ENCODE results near the gene ST3GAL5.

Gene ST3GAL5

GRCh38 chr2:85810371-85811179 lies 78.2 kb downstream of the ST3GAL5 start:
- Histone ChIP-seq H2AFZ (no peak overlapping the region), H3K27me3 (ENCODE audit: control insufficient read depth, insufficient read depth, low read length) (no peaks in the 10 kb centered on the region), H3K36me3 (ENCODE audit: control insufficient read depth, insufficient read depth, low read length) (no peaks in the 10 kb centered on the region), H3K79me2 (no peaks in the 10 kb centered on the region), H3K4me2 (ENCODE audit: low read length) (no peak overlapping the region), H3K4me3 (ENCODE audit: low read depth, low read length) (no peak overlapping the region), H3K4me1 (no peaks in the 10 kb centered on the region), H3K27ac (no peak overlapping the region), H3K9me3 (ENCODE audit: control insufficient read depth, low read length) (no peaks in the 10 kb centered on the region), H3K9ac (no peak overlapping the region)
- TF ChIP-seq CTCF (IDR thresholded peaks at IDR 0.05) = no peak

GRCh38 chr2:85807756-85808155 lies 81.0 kb downstream of the ST3GAL5 start:
- H3K9ac ChIP-seq = no peak overlapping the region
- no peak overlapping the region for H3K27ac ChIP-seq
- H3K9me3 ChIP-seq (ENCODE audit: control insufficient read depth, low read length) = no peaks in the 10 kb centered on the region
- TF ChIP-seq CTCF (IDR thresholded peaks at IDR 0.05) = no peak
- H3K4me1 ChIP-seq = no peaks in the 10 kb centered on the region
- no peak overlapping the region for H3K4me2 ChIP-seq (ENCODE audit: low read length)
- H3K4me3 ChIP-seq (ENCODE audit: low read depth, low read length) = no peak overlapping the region
- no peak overlapping the region for H2AFZ ChIP-seq
- H3K79me2 ChIP-seq = no peaks in the 10 kb centered on the region
- no peaks in the 10 kb centered on the region for H3K27me3 ChIP-seq (ENCODE audit: control insufficient read depth, insufficient read depth, low read length)
- no peaks in the 10 kb centered on the region for H3K36me3 ChIP-seq (ENCODE audit: control insufficient read depth, insufficient read depth, low read length)

- H3K36me3 ChIP-seq (ENCODE audit: control insufficient read depth, insufficient read depth, low read length) = no peaks in the 10 kb centered on the region
- no peak for TF ChIP-seq CTCF (IDR thresholded peaks at IDR 0.05)
- H3K79me2 ChIP-seq = no peaks in the 10 kb centered on the region
- H3K4me2 ChIP-seq (ENCODE audit: low read length) = no peak overlapping the region
- H3K27ac ChIP-seq = no peak overlapping the region
- no peak overlapping the region for H3K9ac ChIP-seq
- H3K27me3 ChIP-seq (ENCODE audit: control insufficient read depth, insufficient read depth, low read length) = no peaks in the 10 kb centered on the region
- H3K4me1 ChIP-seq = no peaks in the 10 kb centered on the region
- H2AFZ ChIP-seq = no peak overlapping the region
- no peak overlapping the region for H3K4me3 ChIP-seq (ENCODE audit: low read depth, low read length)
- H3K9me3 ChIP-seq (ENCODE audit: control insufficient read depth, low read length) = no peaks in the 10 kb centered on the region
Measured at GRCh38 chr2:85806358-85807118, 82.3 kb downstream of the ST3GAL5 start.

- Histone ChIP-seq H3K9me3 (ENCODE audit: control insufficient read depth, low read length) (no peaks in the 10 kb centered on the region), H3K36me3 (ENCODE audit: control insufficient read depth, insufficient read depth, low read length) (no peaks in the 10 kb centered on the region), H3K4me2 (ENCODE audit: low read length) (no peak overlapping the region), H3K4me1 (no peaks in the 10 kb centered on the region), H3K9ac (no peak overlapping the region), H2AFZ (no peak overlapping the region), H3K27ac (no peak overlapping the region), H3K27me3 (ENCODE audit: control insufficient read depth, insufficient read depth, low read length) (no peaks in the 10 kb centered on the region), H3K79me2 (no peaks in the 10 kb centered on the region), H3K4me3 (ENCODE audit: low read depth, low read length) (no peak overlapping the region)
- peak; percentile 47 for TF ChIP-seq CTCF (IDR thresholded peaks at IDR 0.05)
Measured at GRCh38 chr2:85804583-85804982, 84.2 kb downstream of the ST3GAL5 start.
